Keratinocyte (primary cell): ENCODE data around the gene EGFR. TPM values are rescaled to one million over a fixed set of nuclear protein-coding genes. Genes with fewer than 3 reads are reported as not detected.
A peak's percentile ranks its signal among the peaks of the same experiment; 100 is the strongest.

Experiments used
- DNase-seq: peaks from one replicate; pipeline ENCODE4 v3.0.0-alpha.2; 2011; ENCODE audit warnings: low read depth, missing footprints, low spot score
- FAIRE-seq: peaks from 2 replicates; lab custom pipeline; 2011; peaks lifted over from hg19 to GRCh38; lab: Jason Lieb, UNC
- H2AFZ ChIP-seq: 2 replicates; pipeline ENCODE4 v1.6.0; 2012; ENCODE audit warnings: low read length, control low read depth, inconsistent platforms; ENCODE audit not compliant: control insufficient read depth
- H3K27ac ChIP-seq: 2 replicates; pipeline ENCODE4 v1.5.1; 2011; ENCODE audit warnings: low read length; ENCODE audit not compliant: control insufficient read depth, insufficient read depth
- H3K27me3 ChIP-seq: 3 replicates; pipeline ENCODE4 v1.6.0; 2011; ENCODE audit warnings: low read length; ENCODE audit not compliant: control insufficient read depth, insufficient read depth; ENCODE audit errors: extremely low read depth
- H3K36me3 ChIP-seq, 2 experiments: 2 replicates in 1 of 2; 3 replicates in 1 of 2; pipeline ENCODE4 v1.5.1; 2011; ENCODE audit warnings: low read length in 2 of 2, mild to moderate bottlenecking in 1 of 2; ENCODE audit not compliant: control insufficient read depth in 2 of 2, insufficient read depth in 2 of 2; ENCODE audit errors: extremely low read depth in 1 of 2
- H3K4me1 ChIP-seq: 3 replicates; pipeline ENCODE4 v1.5.1; 2011; ENCODE audit warnings: low read length; ENCODE audit not compliant: control insufficient read depth, insufficient read depth; ENCODE audit errors: extremely low read depth
- H3K4me2 ChIP-seq: 3 replicates; pipeline ENCODE4 v1.6.0; 2011; ENCODE audit warnings: low read depth, low read length; ENCODE audit not compliant: control insufficient read depth, insufficient read depth; ENCODE audit errors: extremely low read depth
- H3K4me3 ChIP-seq, 3 experiments: fragments of 200-600 bp in 1 of 3; sonication (generic) in 1 of 3; 2 replicates in 2 of 3; 3 replicates in 1 of 3; pipeline ENCODE4 v1.5.1; 2011 to 2016; ENCODE audit warnings: low read length in 3 of 3, mild to moderate bottlenecking in 3 of 3, control low read depth in 2 of 3, inconsistent platforms in 1 of 3, low read depth in 1 of 3, mixed read lengths in 1 of 3, mixed run types in 1 of 3, moderate library complexity in 1 of 3; ENCODE audit not compliant: control insufficient read depth in 2 of 3, insufficient read depth in 2 of 3; ENCODE audit errors: extremely low read depth in 1 of 3
- H3K79me2 ChIP-seq: 2 replicates; pipeline ENCODE4 v1.6.0; 2012; ENCODE audit warnings: low read length; ENCODE audit not compliant: control insufficient read depth, insufficient read depth
- H3K9ac ChIP-seq: 3 replicates; pipeline ENCODE4 v1.6.0; 2011; ENCODE audit warnings: low read length; ENCODE audit not compliant: control insufficient read depth, insufficient read depth; ENCODE audit errors: extremely low read depth
- H3K9me1 ChIP-seq: 3 replicates; pipeline ENCODE4 v1.6.0; 2011; ENCODE audit warnings: low read length; ENCODE audit not compliant: control insufficient read depth, insufficient read depth; ENCODE audit errors: extremely low read depth
- H3K9me3 ChIP-seq: 2 replicates; pipeline ENCODE4 v1.5.1; 2012; ENCODE audit warnings: low read depth, low read length; ENCODE audit not compliant: control insufficient read depth
- H4K20me1 ChIP-seq: 3 replicates; pipeline ENCODE4 v1.6.0; 2011; ENCODE audit warnings: low read length; ENCODE audit not compliant: control insufficient read depth, insufficient read depth; ENCODE audit errors: extremely low read depth
- CTCF ChIP-seq, 3 experiments: IDR thresholded peaks in 1 of 3; conservative IDR thresholded peaks in 1 of 3; optimal IDR thresholded peaks in 1 of 3; 2 replicates in 2 of 3; 3 replicates in 1 of 3; pipeline versions ENCODE3 to v1.5.1; 2011; ENCODE audit warnings: low read length in 3 of 3, mild to moderate bottlenecking in 3 of 3, moderate library complexity in 2 of 3, control low read depth in 1 of 3, inconsistent platforms in 1 of 3; ENCODE audit not compliant: insufficient read depth in 2 of 3; ENCODE audit errors: extremely low read depth in 1 of 3
- EZH2 ChIP-seq: IDR thresholded peaks from one replicate; pipeline ENCODE4 v1.6.1; 2012; ENCODE audit warnings: inconsistent platforms, mild to moderate bottlenecking, low read length, moderate library complexity
- dilution Hi-C: fragments of 300-500 bp; cut with MboI; formaldehyde crosslinking; loops from one replicate; pipeline ENCODE4 v1.7.0; 2020; ENCODE audit warnings: low sequenced_read_pairs; ENCODE audit not compliant: extremely low pct_ligation_motif_present
- polyA minus RNA-seq, 3 experiments: library from RNA; depleted of rRNA, polyadenylated mRNA; stranded (reverse); fragments of >200 nt; gene quantifications; 1 replicate in 1 of 3; 2 replicates in 1 of 3; 3 replicates in 1 of 3; pipeline ENCODE4 v1.2.3, GENCODE V29; 2011
- polyA plus RNA-seq, 5 experiments: library from polyadenylated mRNA; depleted of rRNA in 3 of 5; stranded (reverse) in 3 of 5; stranded (forward) in 1 of 5; unstranded in 1 of 5; fragments of >200 nt; gene quantifications; 1 replicate in 1 of 5; 2 replicates in 3 of 5; 3 replicates in 1 of 5; pipeline versions ENCODE4 v1.2.1 to v1.2.3, GENCODE V29; 2011 to 2012; ENCODE audit warnings: missing spikeins in 2 of 5, low read depth in 1 of 5, low replicate concordance in 1 of 5

Gene EGFR
- polyA plus RNA-seq, result 109 to 159 TPM (median 120 TPM) in 3 replicates
- polyA plus RNA-seq (2011; ENCODE audit: low read depth), result 54.6 TPM
- polyA plus RNA-seq (2011; cell fraction: cytosol; rRNA removed), result 58.5 and 79.5 TPM in 2 replicates
- 351 and 352 TPM in 2 replicates for polyA plus RNA-seq (2011; cell fraction: nucleus; rRNA removed)
- polyA plus RNA-seq (2012; ENCODE audit: low replicate concordance), result 75.7 and 124 TPM in 2 replicates
- polyA minus RNA-seq, result 306 to 451 TPM (median 333 TPM) in 3 replicates
- 216 TPM for polyA minus RNA-seq (2011; cell fraction: cytosol; rRNA and poly(A)+ RNA removed)
- 624 and 980 TPM in 2 replicates for polyA minus RNA-seq (2011; cell fraction: nucleus; rRNA and poly(A)+ RNA removed)

- DNase-seq (no peak), FAIRE-seq (no peak)
- Histone ChIP-seq H3K9me1 (peaks cover 3% of the 10 kb centered on the region), H2AFZ (peak within 1 kb of the TSS; percentile 46), H3K4me2 (peak within 1 kb of the TSS; percentile 88), H3K4me3 (peak within 1 kb of the TSS; percentile 91 to 100 (median 98)), H3K27me3 (no peaks in the 10 kb centered on the region), H3K36me3 (peaks cover 4 to 31% of the 10 kb centered on the region in 2 experiments), H3K79me2 (peaks cover 48% of the 10 kb centered on the region), H3K9ac (peak within 1 kb of the TSS; percentile 97), H3K27ac (peak within 1 kb of the TSS; percentile 98), H3K9me3 (peaks cover 2% of the 10 kb centered on the region), H3K4me1 (peaks cover 32% of the 10 kb centered on the region), H4K20me1 (peaks cover 4% of the 10 kb centered on the region)
- dilution Hi-C loops, result no loop called here
- TF ChIP-seq EZH2, result no peak
- TF ChIP-seq CTCF (optimal IDR thresholded peaks at IDR 0.05 in 1 of 3, IDR thresholded peaks at IDR 0.05 in 1 of 3, conservative IDR thresholded peaks at IDR 0.05 in 1 of 3; ENCODE audit: extremely low read depth in 1 of 3, insufficient read depth in 2 of 3, low read length in 3 of 3), result no peak
Measured at GRCh38 chr7:55018361-55019190, at the start of gene EGFR. Gene EGFR (plus strand): TSS chr7:55019017. CDS start chr7:55019278, 261 bp downstream.

GRCh38 chr7:54969208-54969967 lies 49.4 kb upstream of the EGFR start:
- peaks cover 2% of the 10 kb centered on the region for H3K9me3 ChIP-seq
- H2AFZ ChIP-seq, result no peak overlapping the region
- no peaks in the 10 kb centered on the region for H3K27me3 ChIP-seq
- FAIRE-seq (no peak), DNase-seq (no peak)
- dilution Hi-C loops, result no loop called here
- H3K9ac ChIP-seq, result peak overlapping the region; percentile 24
- peak overlapping the region; percentile 90 for H3K27ac ChIP-seq
- H3K9me1 ChIP-seq, result no peaks in the 10 kb centered on the region
- H3K4me1 ChIP-seq, result peaks cover 48% of the 10 kb centered on the region
- TF ChIP-seq EZH2 (no peak), CTCF (optimal IDR thresholded peaks at IDR 0.05 in 1 of 3, IDR thresholded peaks at IDR 0.05 in 1 of 3, conservative IDR thresholded peaks at IDR 0.05 in 1 of 3; ENCODE audit: extremely low read depth in 1 of 3, insufficient read depth in 2 of 3, low read length in 3 of 3) (no peak)
- no peaks in the 10 kb centered on the region for H3K36me3 ChIP-seq
- no peak overlapping the region for H3K4me3 ChIP-seq
- H4K20me1 ChIP-seq, result no peaks in the 10 kb centered on the region
- H3K79me2 ChIP-seq, result no peaks in the 10 kb centered on the region
- no peak overlapping the region for H3K4me2 ChIP-seq
